ENCODE data around the gene GRID1. TPM values are rescaled to one million over a fixed set of nuclear protein-coding genes. Genes with fewer than 3 reads are reported as not detected.

GRID1 gene
- total and polyA plus RNA-seq, 10 of the 15 experiments (the other 5 are each of a cell fraction or from before 2014, with no cell fraction given) = 0.04 to 0.62 (median 0.08) TPM; not detected in 5

DNA sequence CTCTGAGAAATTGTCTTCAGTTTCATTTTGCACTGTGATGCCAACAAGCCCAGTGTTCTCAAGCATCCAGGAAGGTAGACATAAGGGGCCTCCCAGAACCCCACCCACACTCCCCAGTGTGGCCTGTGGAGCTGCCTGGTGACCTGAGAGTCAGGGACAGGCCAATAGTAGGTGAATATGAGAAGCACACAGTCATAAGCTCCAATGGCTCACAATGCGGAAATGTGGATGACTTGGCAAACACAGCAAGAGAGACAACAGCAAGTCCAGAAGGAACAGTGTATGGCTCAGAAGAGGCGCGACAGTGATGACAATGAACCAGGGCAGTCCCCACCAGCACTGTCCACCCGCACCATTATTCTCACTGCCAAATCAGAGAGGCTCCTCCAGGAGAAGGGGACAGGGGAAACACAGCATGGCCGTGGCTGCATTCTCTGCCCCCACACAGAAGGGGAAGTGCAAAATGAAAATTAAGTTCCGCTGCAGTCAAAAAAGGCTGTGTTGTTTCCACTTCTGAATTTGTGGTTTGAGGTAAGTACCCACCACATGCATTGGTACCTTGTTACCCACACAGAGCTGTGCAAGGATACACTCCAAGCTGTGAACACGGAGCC, 419.8 kb downstream of the GRID1 start (continued):
- TF ChIP-seq EZH2 (IDR thresholded peaks at IDR 0.05; ENCODE audit: borderline replicate concordance, control insufficient read depth, low read depth, low read length) = no peak
- no peak for TF ChIP-seq PAX8 (IDR thresholded peaks at IDR 0.05)
- no peak for TF ChIP-seq CHD4 (IDR thresholded peaks at IDR 0.05)

DNA sequence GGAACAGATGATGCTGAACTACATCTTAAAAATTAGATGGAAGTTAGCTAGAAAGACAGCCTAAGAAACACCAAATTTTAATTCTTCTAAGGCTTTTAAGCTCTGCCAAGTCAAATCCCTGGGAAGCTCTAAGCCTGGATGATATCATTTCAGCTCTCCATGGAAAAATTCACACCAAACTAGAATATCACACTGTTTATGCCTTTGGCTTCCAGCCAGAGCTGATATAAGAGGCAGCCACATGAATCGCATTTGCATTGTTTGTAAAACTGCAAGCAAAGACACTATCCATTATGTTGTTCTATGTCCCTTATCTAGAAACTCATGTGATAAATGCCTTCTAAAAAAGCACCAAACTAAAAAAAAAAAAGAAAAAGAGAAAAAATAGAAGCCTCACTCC, 430.4 kb downstream of the GRID1 start:
- in situ Hi-C loops (cut with MboI) (no loop called here), intact Hi-C loops (cut with micrococcal nuclease; ENCODE audit: unreplicated experiment) (no loop called here)
- Histone ChIP-seq H3K4me1 (ENCODE audit: control insufficient read depth, insufficient read depth, low read length) (no peaks in the 10 kb centered on the region), H4K20me1 (ENCODE audit: control insufficient read depth, insufficient read depth) (no peaks in the 10 kb centered on the region), H3K4me2 (ENCODE audit: control insufficient read depth, insufficient read depth) (no peak overlapping the region), H3K9me3 (replicated peaks; ENCODE audit: control insufficient read depth, insufficient read depth, low read length) (no peaks in the 10 kb centered on the region), H3K9ac (ENCODE audit: control insufficient read depth, insufficient read depth, low read length) (no peak overlapping the region), H3K79me2 (ENCODE audit: control insufficient read depth, insufficient read depth, low read length) (no peaks in the 10 kb centered on the region), H3K4me3 (no peak overlapping the region), H3K27ac (ENCODE audit: control insufficient read depth, insufficient read depth) (no peak overlapping the region), H2AFZ (ENCODE audit: control insufficient read depth, low read depth, low read length) (no peak overlapping the region), H3K27me3 (replicated peaks in 1 of 2; ENCODE audit: control insufficient read depth in 2 of 2, insufficient read depth in 2 of 2, low read length in 1 of 2) (no peaks in the 10 kb centered on the region; a peak in 1 of 4 replicates), H3K36me3 (ENCODE audit: control insufficient read depth in 2 of 2, insufficient read depth in 2 of 2, low read length in 1 of 2) (no peaks in the 10 kb centered on the region)
- ChIA-PET SMC1A (ENCODE audit: uncharacterized antibody, unreplicated experiment) (interaction anchor here (1.0 to 1.2 kb wide), 2 partner anchors 8 to 10 kb away, joined by 3 to 4 read pairs; no protein-coding TSS in a partner anchor), RAD21 (ENCODE audit: unreplicated experiment) (no interaction called here), CTCF (interaction anchor here (1.2 kb wide), 1 partner anchor 11 kb away, joined by 5 read pairs; no protein-coding TSS in a partner anchor), POLR2A (no interaction called here)
- no peak for DNase-seq (ENCODE audit: low read depth, low spot score)
- BruUV-seq (replicated peaks) = no TSS peak
- FAIRE-seq = no peak
- WGBS (ENCODE audit: insufficient coverage, insufficient replicate concordance, low lambda C conversion rate, missing lambda C conversion rate) = 89% methylated on average over 1 of the region's 1 CpG
- ATAC-seq = no peak
- TF ChIP-seq, protein P1, sequence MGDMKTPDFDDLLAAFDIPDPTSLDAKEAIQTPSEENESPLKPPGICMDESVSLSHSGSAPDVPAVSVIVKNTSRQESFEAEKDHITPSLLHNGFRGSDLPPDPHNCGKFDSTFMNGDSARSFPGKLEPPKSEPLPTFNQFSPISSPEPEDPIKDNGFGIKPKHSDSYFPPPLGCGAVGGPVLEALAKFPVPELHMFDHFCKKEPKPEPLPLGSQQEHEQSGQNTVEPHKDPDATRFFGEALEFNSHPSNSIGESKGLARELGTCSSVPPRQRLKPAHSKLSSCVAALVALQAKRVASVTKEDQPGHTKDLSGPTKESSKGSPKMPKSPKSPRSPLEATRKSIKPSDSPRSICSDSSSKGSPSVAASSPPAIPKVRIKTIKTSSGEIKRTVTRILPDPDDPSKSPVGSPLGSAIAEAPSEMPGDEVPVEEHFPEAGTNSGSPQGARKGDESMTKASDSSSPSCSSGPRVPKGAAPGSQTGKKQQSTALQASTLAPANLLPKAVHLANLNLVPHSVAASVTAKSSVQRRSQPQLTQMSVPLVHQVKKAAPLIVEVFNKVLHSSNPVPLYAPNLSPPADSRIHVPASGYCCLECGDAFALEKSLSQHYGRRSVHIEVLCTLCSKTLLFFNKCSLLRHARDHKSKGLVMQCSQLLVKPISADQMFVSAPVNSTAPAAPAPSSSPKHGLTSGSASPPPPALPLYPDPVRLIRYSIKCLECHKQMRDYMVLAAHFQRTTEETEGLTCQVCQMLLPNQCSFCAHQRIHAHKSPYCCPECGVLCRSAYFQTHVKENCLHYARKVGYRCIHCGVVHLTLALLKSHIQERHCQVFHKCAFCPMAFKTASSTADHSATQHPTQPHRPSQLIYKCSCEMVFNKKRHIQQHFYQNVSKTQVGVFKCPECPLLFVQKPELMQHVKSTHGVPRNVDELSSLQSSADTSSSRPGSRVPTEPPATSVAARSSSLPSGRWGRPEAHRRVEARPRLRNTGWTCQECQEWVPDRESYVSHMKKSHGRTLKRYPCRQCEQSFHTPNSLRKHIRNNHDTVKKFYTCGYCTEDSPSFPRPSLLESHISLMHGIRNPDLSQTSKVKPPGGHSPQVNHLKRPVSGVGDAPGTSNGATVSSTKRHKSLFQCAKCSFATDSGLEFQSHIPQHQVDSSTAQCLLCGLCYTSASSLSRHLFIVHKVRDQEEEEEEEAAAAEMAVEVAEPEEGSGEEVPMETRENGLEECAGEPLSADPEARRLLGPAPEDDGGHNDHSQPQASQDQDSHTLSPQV (IDR thresholded peaks at IDR 0.05) = no peak
- TF ChIP-seq, protein P2, sequence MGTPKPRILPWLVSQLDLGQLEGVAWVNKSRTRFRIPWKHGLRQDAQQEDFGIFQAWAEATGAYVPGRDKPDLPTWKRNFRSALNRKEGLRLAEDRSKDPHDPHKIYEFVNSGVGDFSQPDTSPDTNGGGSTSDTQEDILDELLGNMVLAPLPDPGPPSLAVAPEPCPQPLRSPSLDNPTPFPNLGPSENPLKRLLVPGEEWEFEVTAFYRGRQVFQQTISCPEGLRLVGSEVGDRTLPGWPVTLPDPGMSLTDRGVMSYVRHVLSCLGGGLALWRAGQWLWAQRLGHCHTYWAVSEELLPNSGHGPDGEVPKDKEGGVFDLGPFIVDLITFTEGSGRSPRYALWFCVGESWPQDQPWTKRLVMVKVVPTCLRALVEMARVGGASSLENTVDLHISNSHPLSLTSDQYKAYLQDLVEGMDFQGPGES (IDR thresholded peaks at IDR 0.05) = no peak
- TF ChIP-seq TBL1XR1 (IDR thresholded peaks at IDR 0.05; ENCODE audit: low read depth, low read length) = no peak
